HepG2 (cell line): Measurements from ENCODE around the gene POLR1G.

Source experiments
- ZNF816 ChIP-seq: sonication (generic); formaldehyde crosslinking; IDR thresholded peaks from 2 replicates; pipeline ENCODE4 v1.8.0; 2022; ENCODE audit warnings: missing genetic modification reagents, mild to moderate bottlenecking, borderline replicate concordance
- TF ChIP-seq, protein P1 (sequence below): sonication (generic); formaldehyde crosslinking; IDR thresholded peaks from 2 replicates; pipeline ENCODE4 v1.5.0; 2020; ENCODE audit warnings: mild to moderate bottlenecking, missing genetic modification reagents, moderate library complexity

GRCh38 chr19:45400192-45400591 is 6.3 kb upstream of the POLR1G start:
- no peak for TF ChIP-seq ZNF816
- TF ChIP-seq, protein P1, sequence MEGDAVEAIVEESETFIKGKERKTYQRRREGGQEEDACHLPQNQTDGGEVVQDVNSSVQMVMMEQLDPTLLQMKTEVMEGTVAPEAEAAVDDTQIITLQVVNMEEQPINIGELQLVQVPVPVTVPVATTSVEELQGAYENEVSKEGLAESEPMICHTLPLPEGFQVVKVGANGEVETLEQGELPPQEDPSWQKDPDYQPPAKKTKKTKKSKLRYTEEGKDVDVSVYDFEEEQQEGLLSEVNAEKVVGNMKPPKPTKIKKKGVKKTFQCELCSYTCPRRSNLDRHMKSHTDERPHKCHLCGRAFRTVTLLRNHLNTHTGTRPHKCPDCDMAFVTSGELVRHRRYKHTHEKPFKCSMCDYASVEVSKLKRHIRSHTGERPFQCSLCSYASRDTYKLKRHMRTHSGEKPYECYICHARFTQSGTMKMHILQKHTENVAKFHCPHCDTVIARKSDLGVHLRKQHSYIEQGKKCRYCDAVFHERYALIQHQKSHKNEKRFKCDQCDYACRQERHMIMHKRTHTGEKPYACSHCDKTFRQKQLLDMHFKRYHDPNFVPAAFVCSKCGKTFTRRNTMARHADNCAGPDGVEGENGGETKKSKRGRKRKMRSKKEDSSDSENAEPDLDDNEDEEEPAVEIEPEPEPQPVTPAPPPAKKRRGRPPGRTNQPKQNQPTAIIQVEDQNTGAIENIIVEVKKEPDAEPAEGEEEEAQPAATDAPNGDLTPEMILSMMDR: no peak
